ENCODE measurements around the gene JAM2.
A peak's percentile ranks its signal among the peaks of the same experiment; 100 is the strongest.
"Not testable (repeated sequence)": the region's sequence is repeated elsewhere in the genome, so short reads cannot be mapped to it uniquely, and the experiment has no call there.

The JAM2 gene

GRCh38 chr21:25638660-25639550 lies at the start of gene JAM2:
Gene JAM2 (plus strand): TSS chr21:25639258. CDS start chr21:25639822, 564 bp downstream.
- DNase-seq (ENCODE audit: low read depth), result no peak

GRCh38 chr21:25589887-25590286 lies 49.2 kb upstream of the JAM2 start:
- no peak for DNase-seq (ENCODE audit: low read depth)

- peak; percentile 79 for DNase-seq (ENCODE audit: low read depth)
Measured at GRCh38 chr21:25607151-25608043, 31.7 kb upstream of the JAM2 start, which contains the start of gene MRPL39. Gene MRPL39 (minus strand): TSS chr21:25607481. CDS start chr21:25607475, 6 bp downstream.

GRCh38 chr21:25608044-25608737 lies 30.9 kb upstream of the JAM2 start:
- peak; percentile 68 for DNase-seq (ENCODE audit: low read depth)

- no peak for DNase-seq (ENCODE audit: low read depth)
Measured at GRCh38 chr21:25614441-25614840, 24.6 kb upstream of the JAM2 start.

- no peak for DNase-seq (ENCODE audit: low read depth)
Measured at GRCh38 chr21:25615880-25616279, 23.2 kb upstream of the JAM2 start.

- no peak for DNase-seq (ENCODE audit: low read depth)
Measured at GRCh38 chr21:25619198-25619597, 19.9 kb upstream of the JAM2 start.

- DNase-seq (ENCODE audit: low read depth), result no peak
Measured at GRCh38 chr21:25624511-25624910, 14.5 kb upstream of the JAM2 start.

- no peak for DNase-seq (ENCODE audit: low read depth)
Measured at GRCh38 chr21:25625036-25625435, 14.0 kb upstream of the JAM2 start.

GRCh38 chr21:25625776-25626555 lies 13.1 kb upstream of the JAM2 start:
- DNase-seq (ENCODE audit: low read depth), result not testable (repeated sequence)

- no peak for DNase-seq (ENCODE audit: low read depth)
Measured at GRCh38 chr21:25626757-25627156, 12.3 kb upstream of the JAM2 start.

- no peak for DNase-seq (ENCODE audit: low read depth)
Measured at GRCh38 chr21:25632296-25632695, 6.8 kb upstream of the JAM2 start.

- no peak for DNase-seq (ENCODE audit: low read depth)
Measured at GRCh38 chr21:25635310-25635709, 3.7 kb upstream of the JAM2 start.

- DNase-seq (ENCODE audit: low read depth), result no peak
Measured at GRCh38 chr21:25636727-25637126, 2.3 kb upstream of the JAM2 start.

- DNase-seq (ENCODE audit: low read depth), result no peak
Measured at GRCh38 chr21:25637851-25638659, 1.0 kb upstream of the JAM2 start.

- DNase-seq (ENCODE audit: low read depth), result peak; percentile 27
Measured at GRCh38 chr21:25639551-25640201, 618 bp downstream of the JAM2 start.

GRCh38 chr21:25640202-25640942 lies 1.3 kb downstream of the JAM2 start:
- DNase-seq (ENCODE audit: low read depth), result no peak

GRCh38 chr21:25640943-25641292 lies 1.9 kb downstream of the JAM2 start:
- no peak for DNase-seq (ENCODE audit: low read depth)

GRCh38 chr21:25643486-25643885 lies 4.4 kb downstream of the JAM2 start:
- DNase-seq (ENCODE audit: low read depth), result no peak
